Spinal cord (tissue), 10 donors: ENCODE results near the gene MARS1. TPM values are rescaled to one million over a fixed set of nuclear protein-coding genes. Genes with fewer than 3 reads are reported as not detected.
A peak's percentile ranks its signal among the peaks of the same experiment; 100 is the strongest.

ENCODE experiments used
- DNase-seq, 6 donors: peaks; one replicate each; pipeline versions ENCODE4 v3.0.0 to v3.0.0-alpha.2; 2013 to 2015; ENCODE audit warnings: low spot score in 6 of 6, low read depth in 4 of 6
- H3K27ac ChIP-seq: one replicate; pipeline ENCODE4 v1.5.1; 2013; ENCODE audit warnings: low read depth, low read length, control low read depth
- H3K27me3 ChIP-seq: one replicate; pipeline ENCODE4 v1.6.1; 2013; ENCODE audit warnings: low read length; ENCODE audit not compliant: control insufficient read depth, insufficient read depth
- H3K36me3 ChIP-seq: one replicate; pipeline ENCODE4 v1.6.1; 2013; ENCODE audit warnings: low read length; ENCODE audit not compliant: control insufficient read depth, insufficient read depth
- H3K4me1 ChIP-seq: one replicate; pipeline ENCODE4 v1.6.1; 2013; ENCODE audit warnings: low read length; ENCODE audit not compliant: control insufficient read depth, insufficient read depth
- H3K4me3 ChIP-seq: one replicate; pipeline ENCODE4 v1.5.1; 2013; ENCODE audit warnings: low read depth, low read length, control low read depth
- H3K9me3 ChIP-seq: one replicate; pipeline ENCODE4 v1.6.1; 2013; ENCODE audit warnings: low read length; ENCODE audit not compliant: control insufficient read depth, insufficient read depth
- WGBS: methylation state at CpG from one replicate; pipeline ENCODE4 v1.1.5; 2013; ENCODE audit warnings: missing lambda C conversion rate; ENCODE audit not compliant: insufficient coverage; 5-methylcytosine and 5-hydroxymethylcytosine counted together
- polyA plus RNA-seq, 2 donors: library from polyadenylated mRNA; unstranded; fragments of 120-200 nt; gene quantifications; one replicate each; pipeline ENCODE4 v1.2.1, GENCODE V29; 2013; ENCODE audit not compliant: insufficient read length in 2 of 2
- total RNA-seq, 2 donors: library from RNA; depleted of rRNA in 1 of 2; stranded (reverse); fragments of 120-200 nt in 1 of 2; fragments of >200 nt in 1 of 2; gene quantifications; one replicate each; pipeline versions ENCODE4 v1.2.3 to v1.2.4, GENCODE V29; 2013 to 2014
- donor health status: healthy.

Gene MARS1
- total and polyA plus RNA-seq, 4 donors: 68.6 to 203 (median 143) TPM

GRCh38 chr12:57449375-57449774 is 38.5 kb upstream of the MARS1 start:
- H3K4me1 ChIP-seq: peaks cover 4% of the 10 kb centered on the region
- WGBS: 96% methylated on average over 7 of the region's 7 CpGs
- no peak overlapping the region for H3K27ac ChIP-seq
- H3K9me3 ChIP-seq: no peaks in the 10 kb centered on the region
- H3K36me3 ChIP-seq: no peaks in the 10 kb centered on the region
- DNase-seq: no peak
- H3K27me3 ChIP-seq: no peaks in the 10 kb centered on the region
- no peak overlapping the region for H3K4me3 ChIP-seq

DNA sequence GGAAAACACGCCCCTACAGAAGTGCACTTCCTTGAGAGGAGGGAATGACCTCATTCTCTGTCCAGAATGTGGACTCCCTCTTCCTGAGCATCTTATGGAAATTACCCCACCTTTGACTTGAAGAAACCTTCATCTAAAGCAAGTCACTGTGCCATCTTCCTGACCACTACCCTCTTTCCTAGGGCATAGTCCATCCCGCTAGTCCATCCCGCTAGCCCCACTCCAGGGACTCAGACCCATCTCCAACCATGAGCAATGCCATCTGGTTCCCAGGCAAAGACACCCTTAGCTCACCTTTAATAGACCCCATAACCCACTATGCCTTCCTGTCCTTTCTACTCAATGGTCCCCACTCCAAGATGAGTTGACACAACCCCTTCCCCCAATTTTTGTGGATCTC is 37.8 kb upstream of the MARS1 start:
- no peaks in the 10 kb centered on the region for H3K9me3 ChIP-seq
- no peaks in the 10 kb centered on the region for H3K36me3 ChIP-seq
- 95% methylated on average over 2 of the region's 3 CpGs for WGBS
- H3K27me3 ChIP-seq: no peaks in the 10 kb centered on the region
- H3K4me3 ChIP-seq: no peak overlapping the region
- H3K27ac ChIP-seq: no peak overlapping the region
- no peak for DNase-seq
- H3K4me1 ChIP-seq: peaks cover 4% of the 10 kb centered on the region

DNA sequence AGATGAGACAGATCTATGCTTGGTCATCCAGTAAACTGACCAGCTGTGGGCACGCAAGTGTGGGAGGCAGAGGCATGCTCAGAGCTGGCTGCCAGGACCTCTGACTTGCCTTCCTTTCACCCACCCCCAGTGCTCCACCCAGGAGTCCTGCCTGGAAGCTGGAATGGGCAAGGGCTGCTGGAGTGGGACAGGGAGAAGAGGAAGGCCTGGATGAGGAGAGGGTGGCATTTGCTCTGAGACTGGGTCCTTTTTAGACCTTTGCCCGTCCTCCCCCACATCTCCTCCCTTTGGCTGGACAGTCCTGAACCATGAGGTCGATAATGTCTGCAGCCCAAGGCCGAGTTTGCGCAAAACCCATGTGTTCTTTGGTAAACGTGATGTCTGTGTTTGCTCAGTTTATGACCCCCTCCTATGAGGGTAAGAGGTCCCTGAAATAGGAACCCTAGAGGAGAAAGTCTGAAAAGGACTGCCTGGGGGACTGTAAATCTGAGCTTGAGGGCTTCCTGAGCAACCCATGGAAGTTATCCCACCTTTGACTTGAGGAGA is 36.6 kb upstream of the MARS1 start:
- 83% methylated on average over 4 of the region's 6 CpGs for WGBS
- Histone ChIP-seq H3K27ac (no peak overlapping the region), H3K4me3 (no peak overlapping the region), H3K27me3 (peaks cover 3% of the 10 kb centered on the region), H3K9me3 (no peaks in the 10 kb centered on the region), H3K4me1 (peaks cover 11% of the 10 kb centered on the region), H3K36me3 (no peaks in the 10 kb centered on the region)
- DNase-seq: no peak

DNA sequence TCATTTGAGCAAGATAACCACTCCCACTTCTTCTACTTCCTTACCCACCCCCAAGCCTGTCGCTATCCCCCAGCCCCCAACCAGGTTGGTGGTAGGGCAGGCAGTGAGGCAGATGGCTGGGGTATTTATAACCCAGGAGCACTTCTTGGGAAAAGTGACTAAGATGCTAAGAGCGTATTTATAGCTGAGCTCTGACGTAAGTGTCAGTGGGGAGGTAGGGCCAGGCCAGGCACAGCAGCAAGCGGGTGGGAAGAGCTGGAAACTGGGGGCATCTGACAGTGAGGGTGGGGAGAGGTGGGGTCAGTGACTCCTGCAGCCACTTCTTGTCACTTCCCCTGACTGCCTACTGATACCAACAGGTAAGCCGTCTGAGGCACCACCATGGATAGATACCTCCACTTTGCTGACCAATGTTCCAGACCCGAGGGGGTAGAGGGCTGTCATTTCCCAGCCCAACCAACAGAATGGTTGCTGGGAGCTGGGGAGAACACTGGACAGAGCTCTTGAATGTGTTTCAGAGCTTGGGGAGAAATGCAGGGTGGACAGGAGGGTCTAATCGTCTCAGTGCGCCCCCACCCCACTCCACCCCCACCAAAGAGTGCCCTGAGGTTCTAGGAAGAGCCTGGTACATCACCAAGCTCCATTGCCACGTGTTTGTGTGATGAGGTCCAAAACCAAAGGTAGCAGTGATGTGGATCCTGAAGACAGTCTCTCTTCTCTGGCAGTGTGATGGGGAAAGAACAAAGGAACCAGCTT is 35.5 kb upstream of the MARS1 start:
- Histone ChIP-seq H3K9me3 (no peaks in the 10 kb centered on the region), H3K36me3 (no peaks in the 10 kb centered on the region), H3K4me3 (no peak overlapping the region), H3K4me1 (peaks cover 16% of the 10 kb centered on the region), H3K27me3 (peaks cover 3% of the 10 kb centered on the region), H3K27ac (no peak overlapping the region)
- DNase-seq: peak in 1 of 6 donors; percentile 39
- 55% methylated on average over 4 of the region's 9 CpGs for WGBS

GRCh38 chr12:57452937-57453509 is 34.8 kb upstream of the MARS1 start:
- H3K9me3 ChIP-seq: no peaks in the 10 kb centered on the region
- 0% methylated on average over 2 of the region's 7 CpGs for WGBS
- H3K27ac ChIP-seq: no peak overlapping the region
- no peak overlapping the region for H3K4me3 ChIP-seq
- H3K36me3 ChIP-seq: no peaks in the 10 kb centered on the region
- peaks cover 16% of the 10 kb centered on the region for H3K4me1 ChIP-seq
- H3K27me3 ChIP-seq: peaks cover 3% of the 10 kb centered on the region
- peak in 3 of 6 donors; percentile 67 to 90 (median 82) for DNase-seq

DNA sequence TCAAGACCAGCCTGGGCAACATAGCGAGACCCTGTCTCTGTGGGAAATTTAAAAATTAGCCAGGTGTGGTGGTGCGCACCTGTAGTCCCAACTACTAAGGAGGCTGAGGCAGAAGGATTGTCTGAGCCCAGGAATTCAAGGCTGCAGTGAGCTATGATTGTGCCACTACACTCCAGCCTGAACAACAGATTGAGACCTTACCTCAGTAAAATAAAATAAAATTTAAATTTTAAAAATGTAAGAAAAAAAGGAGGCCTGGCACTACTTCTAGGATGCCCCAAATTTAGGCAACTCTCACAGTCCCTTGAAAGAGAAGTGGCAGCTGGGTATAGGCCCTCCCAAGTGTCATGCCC is 33.7 kb upstream of the MARS1 start:
- Histone ChIP-seq H3K9me3 (no peaks in the 10 kb centered on the region), H3K4me3 (no peak overlapping the region), H3K27ac (no peak overlapping the region), H3K4me1 (peaks cover 25% of the 10 kb centered on the region), H3K36me3 (no peaks in the 10 kb centered on the region), H3K27me3 (peaks cover 3% of the 10 kb centered on the region)
- 85% methylated on average over 2 of the region's 2 CpGs for WGBS
- no peak for DNase-seq

GRCh38 chr12:57454566-57455373 is 33.1 kb upstream of the MARS1 start, which contains the start of gene INHBE:
TSS of gene INHBE (plus strand) at chr12:57455307. CDS start at chr12:57455537, 230 bp downstream.
- Histone ChIP-seq H3K36me3 (no peaks in the 10 kb centered on the region), H3K4me1 (peaks cover 28% of the 10 kb centered on the region), H3K27ac (no peak within 1 kb of the TSS), H3K9me3 (no peaks in the 10 kb centered on the region), H3K27me3 (peaks cover 3% of the 10 kb centered on the region), H3K4me3 (no peak within 1 kb of the TSS)
- WGBS: 49% methylated on average over 7 of the region's 10 CpGs
- DNase-seq: no peak

DNA sequence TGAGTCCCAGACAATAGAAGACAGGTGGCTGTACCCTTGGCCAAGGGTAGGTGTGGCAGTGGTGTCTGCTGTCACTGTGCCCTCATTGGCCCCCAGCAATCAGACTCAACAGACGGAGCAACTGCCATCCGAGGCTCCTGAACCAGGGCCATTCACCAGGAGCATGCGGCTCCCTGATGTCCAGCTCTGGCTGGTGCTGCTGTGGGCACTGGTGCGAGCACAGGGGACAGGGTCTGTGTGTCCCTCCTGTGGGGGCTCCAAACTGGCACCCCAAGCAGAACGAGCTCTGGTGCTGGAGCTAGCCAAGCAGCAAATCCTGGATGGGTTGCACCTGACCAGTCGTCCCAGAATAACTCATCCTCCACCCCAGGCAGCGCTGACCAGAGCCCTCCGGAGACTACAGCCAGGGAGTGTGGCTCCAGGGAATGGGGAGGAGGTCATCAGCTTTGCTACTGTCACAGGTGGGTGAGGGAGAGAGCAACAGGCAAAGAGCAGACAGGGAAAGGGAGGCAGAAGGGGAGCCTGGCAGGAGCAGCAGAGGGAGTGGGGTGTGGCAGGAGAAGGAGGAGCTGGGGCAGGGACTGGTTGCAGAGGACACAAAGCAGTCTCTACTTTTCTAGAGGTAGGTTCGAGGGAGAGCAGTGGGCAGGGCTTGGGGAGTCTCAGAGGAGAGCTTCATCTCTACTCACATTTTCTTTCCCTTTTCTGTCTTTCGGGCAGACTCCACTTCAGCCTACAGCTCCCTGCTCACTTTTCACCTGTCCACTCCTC is 32.3 kb upstream of the MARS1 start:
- no peak overlapping the region for H3K27ac ChIP-seq
- H3K9me3 ChIP-seq: no peaks in the 10 kb centered on the region
- no peak for DNase-seq
- WGBS: 58% methylated on average over 6 of the region's 10 CpGs
- H3K4me3 ChIP-seq: no peak overlapping the region
- H3K4me1 ChIP-seq: peaks cover 30% of the 10 kb centered on the region
- no peaks in the 10 kb centered on the region for H3K36me3 ChIP-seq
- H3K27me3 ChIP-seq: peaks cover 6% of the 10 kb centered on the region

- no peaks in the 10 kb centered on the region for H3K36me3 ChIP-seq
- H3K9me3 ChIP-seq: no peaks in the 10 kb centered on the region
- peaks cover 13% of the 10 kb centered on the region for H3K27me3 ChIP-seq
- H3K27ac ChIP-seq: no peak overlapping the region
- H3K4me1 ChIP-seq: peaks cover 37% of the 10 kb centered on the region
- 32% methylated on average over 14 of the region's 15 CpGs for WGBS
- DNase-seq: peak in 2 of 6 donors; percentile 57 to 76
- no peak overlapping the region for H3K4me3 ChIP-seq
Observed at GRCh38 chr12:57456145-57456700, 31.6 kb upstream of the MARS1 start.
